Keratinocyte (primary cell): ENCODE measurements around the gene XIRP1. TPM values are rescaled to one million over a fixed set of nuclear protein-coding genes. Genes with fewer than 3 reads are reported as not detected.

Experiments
- DNase-seq: peaks from one replicate; pipeline ENCODE4 v3.0.0-alpha.2; 2011; ENCODE audit warnings: low read depth, missing footprints, low spot score
- FAIRE-seq: peaks from 2 replicates; lab custom pipeline; 2011; peaks lifted over from hg19 to GRCh38; lab: Jason Lieb, UNC
- H2AFZ ChIP-seq: 2 replicates; pipeline ENCODE4 v1.6.0; 2012; ENCODE audit warnings: low read length, control low read depth, inconsistent platforms; ENCODE audit not compliant: control insufficient read depth
- H3K27ac ChIP-seq: 2 replicates; pipeline ENCODE4 v1.5.1; 2011; ENCODE audit warnings: low read length; ENCODE audit not compliant: control insufficient read depth, insufficient read depth
- H3K27me3 ChIP-seq: 3 replicates; pipeline ENCODE4 v1.6.0; 2011; ENCODE audit warnings: low read length; ENCODE audit not compliant: control insufficient read depth, insufficient read depth; ENCODE audit errors: extremely low read depth
- H3K36me3 ChIP-seq, 2 experiments: 2 replicates in 1 of 2; 3 replicates in 1 of 2; pipeline ENCODE4 v1.5.1; 2011; ENCODE audit warnings: low read length in 2 of 2, mild to moderate bottlenecking in 1 of 2; ENCODE audit not compliant: control insufficient read depth in 2 of 2, insufficient read depth in 2 of 2; ENCODE audit errors: extremely low read depth in 1 of 2
- H3K4me1 ChIP-seq: 3 replicates; pipeline ENCODE4 v1.5.1; 2011; ENCODE audit warnings: low read length; ENCODE audit not compliant: control insufficient read depth, insufficient read depth; ENCODE audit errors: extremely low read depth
- H3K4me2 ChIP-seq: 3 replicates; pipeline ENCODE4 v1.6.0; 2011; ENCODE audit warnings: low read depth, low read length; ENCODE audit not compliant: control insufficient read depth, insufficient read depth; ENCODE audit errors: extremely low read depth
- H3K4me3 ChIP-seq, 3 experiments: fragments of 200-600 bp in 1 of 3; sonication (generic) in 1 of 3; 2 replicates in 2 of 3; 3 replicates in 1 of 3; pipeline ENCODE4 v1.5.1; 2011 to 2016; ENCODE audit warnings: low read length in 3 of 3, mild to moderate bottlenecking in 3 of 3, control low read depth in 2 of 3, inconsistent platforms in 1 of 3, low read depth in 1 of 3, mixed read lengths in 1 of 3, mixed run types in 1 of 3, moderate library complexity in 1 of 3; ENCODE audit not compliant: control insufficient read depth in 2 of 3, insufficient read depth in 2 of 3; ENCODE audit errors: extremely low read depth in 1 of 3
- H3K79me2 ChIP-seq: 2 replicates; pipeline ENCODE4 v1.6.0; 2012; ENCODE audit warnings: low read length; ENCODE audit not compliant: control insufficient read depth, insufficient read depth
- H3K9ac ChIP-seq: 3 replicates; pipeline ENCODE4 v1.6.0; 2011; ENCODE audit warnings: low read length; ENCODE audit not compliant: control insufficient read depth, insufficient read depth; ENCODE audit errors: extremely low read depth
- H3K9me1 ChIP-seq: 3 replicates; pipeline ENCODE4 v1.6.0; 2011; ENCODE audit warnings: low read length; ENCODE audit not compliant: control insufficient read depth, insufficient read depth; ENCODE audit errors: extremely low read depth
- H3K9me3 ChIP-seq: 2 replicates; pipeline ENCODE4 v1.5.1; 2012; ENCODE audit warnings: low read depth, low read length; ENCODE audit not compliant: control insufficient read depth
- H4K20me1 ChIP-seq: 3 replicates; pipeline ENCODE4 v1.6.0; 2011; ENCODE audit warnings: low read length; ENCODE audit not compliant: control insufficient read depth, insufficient read depth; ENCODE audit errors: extremely low read depth
- EZH2 ChIP-seq: IDR thresholded peaks from one replicate; pipeline ENCODE4 v1.6.1; 2012; ENCODE audit warnings: inconsistent platforms, mild to moderate bottlenecking, low read length, moderate library complexity
- dilution Hi-C: fragments of 300-500 bp; cut with MboI; formaldehyde crosslinking; loops from one replicate; pipeline ENCODE4 v1.7.0; 2020; ENCODE audit warnings: low sequenced_read_pairs; ENCODE audit not compliant: extremely low pct_ligation_motif_present
- polyA plus RNA-seq, 5 experiments: library from polyadenylated mRNA; depleted of rRNA in 3 of 5; stranded (reverse) in 3 of 5; stranded (forward) in 1 of 5; unstranded in 1 of 5; fragments of >200 nt; gene quantifications; 1 replicate in 1 of 5; 2 replicates in 3 of 5; 3 replicates in 1 of 5; pipeline versions ENCODE4 v1.2.1 to v1.2.3, GENCODE V29; 2011 to 2012; ENCODE audit warnings: missing spikeins in 2 of 5, low read depth in 1 of 5, low replicate concordance in 1 of 5
- TF ChIP-seq, protein P1 (sequence below), 3 experiments: IDR thresholded peaks in 1 of 3; conservative IDR thresholded peaks in 1 of 3; optimal IDR thresholded peaks in 1 of 3; 2 replicates in 2 of 3; 3 replicates in 1 of 3; pipeline versions ENCODE3 to v1.5.1; 2011; ENCODE audit warnings: low read length in 3 of 3, mild to moderate bottlenecking in 3 of 3, moderate library complexity in 2 of 3, control low read depth in 1 of 3, inconsistent platforms in 1 of 3; ENCODE audit not compliant: insufficient read depth in 2 of 3; ENCODE audit errors: extremely low read depth in 1 of 3

XIRP1 gene
- polyA plus RNA-seq, 1 donor (not counting 4 experiments of a cell fraction or from before 2014, with no cell fraction given): not detected

GRCh38 chr3:39237027-39237426, 44.6 kb upstream of the XIRP1 start:
- no peak for FAIRE-seq
- Histone ChIP-seq H3K9me3 (no peaks in the 10 kb centered on the region), H4K20me1 (no peaks in the 10 kb centered on the region), H3K27me3 (peaks cover 29% of the 10 kb centered on the region), H2AFZ (no peak overlapping the region), H3K4me3 (no peak overlapping the region), H3K27ac (no peak overlapping the region), H3K79me2 (no peaks in the 10 kb centered on the region), H3K4me1 (peaks cover 3% of the 10 kb centered on the region), H3K4me2 (no peak overlapping the region), H3K36me3 (no peaks in the 10 kb centered on the region), H3K9me1 (no peaks in the 10 kb centered on the region), H3K9ac (no peak overlapping the region)
- no peak for TF ChIP-seq EZH2
- TF ChIP-seq, protein P1, sequence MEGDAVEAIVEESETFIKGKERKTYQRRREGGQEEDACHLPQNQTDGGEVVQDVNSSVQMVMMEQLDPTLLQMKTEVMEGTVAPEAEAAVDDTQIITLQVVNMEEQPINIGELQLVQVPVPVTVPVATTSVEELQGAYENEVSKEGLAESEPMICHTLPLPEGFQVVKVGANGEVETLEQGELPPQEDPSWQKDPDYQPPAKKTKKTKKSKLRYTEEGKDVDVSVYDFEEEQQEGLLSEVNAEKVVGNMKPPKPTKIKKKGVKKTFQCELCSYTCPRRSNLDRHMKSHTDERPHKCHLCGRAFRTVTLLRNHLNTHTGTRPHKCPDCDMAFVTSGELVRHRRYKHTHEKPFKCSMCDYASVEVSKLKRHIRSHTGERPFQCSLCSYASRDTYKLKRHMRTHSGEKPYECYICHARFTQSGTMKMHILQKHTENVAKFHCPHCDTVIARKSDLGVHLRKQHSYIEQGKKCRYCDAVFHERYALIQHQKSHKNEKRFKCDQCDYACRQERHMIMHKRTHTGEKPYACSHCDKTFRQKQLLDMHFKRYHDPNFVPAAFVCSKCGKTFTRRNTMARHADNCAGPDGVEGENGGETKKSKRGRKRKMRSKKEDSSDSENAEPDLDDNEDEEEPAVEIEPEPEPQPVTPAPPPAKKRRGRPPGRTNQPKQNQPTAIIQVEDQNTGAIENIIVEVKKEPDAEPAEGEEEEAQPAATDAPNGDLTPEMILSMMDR (optimal IDR thresholded peaks at IDR 0.05 in 1 of 3, IDR thresholded peaks at IDR 0.05 in 1 of 3, conservative IDR thresholded peaks at IDR 0.05 in 1 of 3; ENCODE audit: extremely low read depth in 1 of 3, insufficient read depth in 2 of 3, low read length in 3 of 3): no peak
- DNase-seq: no peak
- dilution Hi-C loops: no loop called here

- H3K27ac ChIP-seq: no peak overlapping the region
Observed at GRCh38 chr3:39234651-39235050, 42.3 kb upstream of the XIRP1 start.

More at GRCh38 chr3:39234651-39235050, 42.3 kb upstream of the XIRP1 start:
- Histone ChIP-seq H3K4me1 (peaks cover 3% of the 10 kb centered on the region), H3K27me3 (peaks cover 34% of the 10 kb centered on the region), H3K9me1 (no peaks in the 10 kb centered on the region), H3K4me3 (no peak overlapping the region), H3K9ac (no peak overlapping the region), H3K79me2 (no peaks in the 10 kb centered on the region), H2AFZ (no peak overlapping the region), H3K4me2 (no peak overlapping the region), H3K36me3 (no peaks in the 10 kb centered on the region), H3K9me3 (no peaks in the 10 kb centered on the region), H4K20me1 (no peaks in the 10 kb centered on the region)
- TF ChIP-seq, protein P1 (optimal IDR thresholded peaks at IDR 0.05 in 1 of 3, IDR thresholded peaks at IDR 0.05 in 1 of 3, conservative IDR thresholded peaks at IDR 0.05 in 1 of 3; ENCODE audit: extremely low read depth in 1 of 3, insufficient read depth in 2 of 3, low read length in 3 of 3): no peak
- TF ChIP-seq EZH2: no peak
- FAIRE-seq: no peak
- dilution Hi-C loops: no loop called here
- DNase-seq: no peak
